KOPT-K1 (cell line): ENCODE measurements around the gene FOXL3.

ENCODE experiments used
- H3K27ac ChIP-seq: fragments of 200-600 bp; sonication (generic); 2 replicates; pipeline ENCODE4 v1.5.1; 2016; ENCODE audit warnings: antibody characterized with exemption, mild to moderate bottlenecking, low read depth, low read length; ENCODE audit not compliant: poor library complexity, severe bottlenecking
- H3K36me3 ChIP-seq: fragments of 200-600 bp; sonication (generic); 2 replicates; pipeline ENCODE4 v1.5.1; 2017; ENCODE audit warnings: antibody characterized with exemption, mild to moderate bottlenecking, low read length, moderate library complexity; ENCODE audit not compliant: insufficient read depth
- H3K9me3 ChIP-seq: fragments of 200-600 bp; sonication (generic); 2 replicates; pipeline ENCODE4 v1.5.1; 2017; ENCODE audit warnings: antibody characterized with exemption, low read length, mild to moderate bottlenecking; ENCODE audit not compliant: insufficient read depth, poor library complexity, severe bottlenecking

Gene FOXL3

DNA sequence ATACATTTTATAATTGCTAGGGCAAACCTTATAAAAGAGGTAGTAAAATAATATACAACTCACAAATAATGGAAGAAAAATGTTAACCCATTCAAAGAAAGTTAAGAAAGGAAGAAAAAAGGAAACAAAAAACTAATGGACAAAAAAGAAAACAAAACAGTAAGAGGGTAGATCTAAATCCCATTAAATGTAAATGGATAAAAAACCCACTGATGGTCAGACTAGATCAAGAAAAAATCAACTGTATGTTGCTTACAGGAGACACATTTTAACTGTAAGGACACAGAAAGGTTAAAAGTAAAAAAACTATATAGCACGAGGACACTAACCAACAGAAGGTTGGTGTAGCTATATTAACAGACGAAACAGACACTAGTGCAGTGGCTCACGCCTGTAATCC lies 18.0 kb downstream of the FOXL3 start:
- H3K27ac ChIP-seq, result no peak overlapping the region
- no peaks in the 10 kb centered on the region for H3K36me3 ChIP-seq
- no peaks in the 10 kb centered on the region for H3K9me3 ChIP-seq

DNA sequence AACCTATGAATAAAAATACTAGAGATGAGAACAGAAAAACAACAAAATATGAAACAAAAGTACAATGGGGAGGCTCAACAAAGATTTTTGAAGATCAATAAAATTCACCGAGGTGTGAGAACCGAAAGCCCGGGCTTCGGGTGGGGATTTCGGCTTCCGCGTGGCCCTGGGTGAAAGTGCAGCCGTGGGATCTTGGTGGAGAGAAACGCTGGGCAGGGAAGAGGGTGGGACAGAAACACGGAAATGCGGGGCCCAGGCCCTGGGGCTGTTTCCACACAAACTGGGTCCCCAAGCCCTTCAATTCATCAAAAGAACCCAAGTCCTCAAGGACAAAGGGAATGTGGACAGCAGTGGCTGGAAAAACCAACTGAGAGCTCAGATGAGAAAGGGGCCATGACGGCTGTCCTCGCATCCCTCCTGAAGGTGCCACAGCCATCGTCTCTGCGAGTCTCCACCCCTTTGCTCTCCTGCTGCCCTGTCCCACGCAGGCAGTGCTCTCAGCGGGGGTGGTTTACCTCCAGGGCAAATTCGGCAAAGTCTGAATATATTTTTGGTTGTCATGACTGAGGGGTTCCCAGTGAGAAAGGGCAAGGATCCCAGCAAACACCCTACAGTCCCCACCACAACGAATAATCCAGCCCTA lies 19.7 kb downstream of the FOXL3 start:
- Histone ChIP-seq H3K9me3 (no peaks in the 10 kb centered on the region), H3K36me3 (no peaks in the 10 kb centered on the region), H3K27ac (no peak overlapping the region)

DNA sequence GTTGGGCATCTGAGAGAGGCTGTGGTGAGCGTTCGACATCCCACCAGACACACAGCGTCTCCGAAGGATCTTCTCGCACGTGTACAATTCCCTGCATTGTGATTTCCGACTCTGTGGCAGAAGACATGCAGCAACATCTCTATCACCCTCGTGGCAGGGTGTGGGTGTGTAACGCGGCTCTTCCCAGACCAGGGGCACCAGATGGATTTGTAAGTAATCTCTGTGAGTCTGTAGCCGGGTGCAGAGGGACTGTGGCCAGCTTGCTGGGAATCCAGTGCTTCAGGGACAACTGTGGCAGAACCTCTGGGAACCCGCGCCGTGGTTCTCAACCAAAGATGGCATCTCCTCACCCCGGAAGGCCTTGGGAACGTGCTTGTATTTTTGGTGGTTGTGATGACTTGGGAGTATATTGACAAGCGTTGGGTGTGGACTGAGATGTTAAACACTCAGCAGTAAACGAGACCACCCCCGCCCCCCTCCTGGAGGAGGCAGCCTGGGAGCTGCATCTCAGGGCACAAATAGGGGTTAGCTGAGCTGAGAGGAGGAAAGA lies 21.2 kb downstream of the FOXL3 start:
- H3K36me3 ChIP-seq, result no peaks in the 10 kb centered on the region
- no peaks in the 10 kb centered on the region for H3K9me3 ChIP-seq
- H3K27ac ChIP-seq, result no peak overlapping the region

- Histone ChIP-seq H3K9me3 (no peaks in the 10 kb centered on the region), H3K36me3 (no peaks in the 10 kb centered on the region), H3K27ac (no peak overlapping the region)
Measured at GRCh38 chr7:311796-312195, 21.8 kb downstream of the FOXL3 start.

GRCh38 chr7:312424-312823 lies 22.5 kb downstream of the FOXL3 start:
- H3K9me3 ChIP-seq, result no peaks in the 10 kb centered on the region
- H3K27ac ChIP-seq, result no peak overlapping the region
- no peaks in the 10 kb centered on the region for H3K36me3 ChIP-seq

- Histone ChIP-seq H3K9me3 (no peaks in the 10 kb centered on the region), H3K36me3 (no peaks in the 10 kb centered on the region), H3K27ac (no peak overlapping the region)
Measured at GRCh38 chr7:314853-315252, 24.9 kb downstream of the FOXL3 start.

GRCh38 chr7:315516-316265 lies 25.7 kb downstream of the FOXL3 start:
- Histone ChIP-seq H3K27ac (no peak overlapping the region), H3K36me3 (no peaks in the 10 kb centered on the region), H3K9me3 (no peaks in the 10 kb centered on the region)

DNA sequence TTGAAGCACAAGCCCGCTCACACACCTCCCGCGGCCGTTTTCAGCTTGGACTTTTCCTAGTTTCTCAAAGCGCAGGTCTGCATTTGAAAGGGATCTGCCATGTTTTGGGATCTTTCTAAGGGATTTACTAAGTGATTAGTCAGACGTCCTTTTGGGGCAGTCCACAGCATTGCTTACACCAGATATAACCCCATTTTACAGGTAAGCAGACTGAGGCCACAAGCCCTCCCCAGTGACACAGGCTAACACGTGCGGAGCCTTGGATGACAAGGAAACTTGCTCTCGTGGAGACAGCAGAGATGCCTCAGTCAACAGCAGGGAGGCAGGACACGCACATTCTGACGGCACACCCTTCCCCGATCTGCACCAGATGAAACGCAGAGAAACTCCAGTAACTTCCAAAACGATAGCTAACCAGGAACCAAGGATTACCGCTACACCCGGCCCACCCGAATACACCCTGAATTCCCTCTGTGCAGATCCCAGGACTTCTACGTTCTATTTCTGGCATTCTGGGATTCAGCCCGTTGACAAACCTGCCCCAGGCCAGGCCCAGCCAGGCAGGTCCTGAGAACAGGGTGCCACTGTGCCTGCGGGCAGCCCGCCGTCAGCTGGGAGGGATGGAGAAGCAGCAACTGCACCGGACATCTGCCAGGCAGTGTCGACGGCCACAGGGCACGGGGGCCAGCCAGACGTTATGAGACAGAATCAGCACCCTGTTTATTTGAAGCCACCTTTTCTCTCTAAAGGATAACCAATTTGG lies 27.9 kb downstream of the FOXL3 start:
- Histone ChIP-seq H3K9me3 (no peaks in the 10 kb centered on the region), H3K27ac (no peak overlapping the region), H3K36me3 (no peaks in the 10 kb centered on the region)

DNA sequence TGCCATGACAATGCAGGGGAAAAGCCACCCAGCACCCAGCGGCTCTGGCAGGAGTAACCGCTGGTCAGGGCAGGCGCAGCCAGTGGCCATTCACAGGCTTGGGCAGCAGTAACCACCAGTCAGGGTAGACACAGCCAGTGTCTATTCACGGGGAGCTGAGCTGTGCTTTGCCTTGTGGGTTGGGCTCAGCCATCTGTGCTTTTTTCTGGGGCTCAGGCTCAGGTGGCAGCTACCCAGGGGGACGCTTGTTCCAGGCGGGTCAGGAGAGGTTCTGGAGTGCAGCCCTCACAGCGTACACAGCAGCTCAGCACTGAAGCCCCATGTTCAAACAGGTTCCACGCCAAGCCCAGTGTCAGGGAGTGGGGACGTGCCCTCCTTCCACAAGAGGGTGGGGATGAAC lies 28.5 kb downstream of the FOXL3 start:
- Histone ChIP-seq H3K36me3 (no peaks in the 10 kb centered on the region), H3K27ac (no peak overlapping the region), H3K9me3 (no peaks in the 10 kb centered on the region)

DNA sequence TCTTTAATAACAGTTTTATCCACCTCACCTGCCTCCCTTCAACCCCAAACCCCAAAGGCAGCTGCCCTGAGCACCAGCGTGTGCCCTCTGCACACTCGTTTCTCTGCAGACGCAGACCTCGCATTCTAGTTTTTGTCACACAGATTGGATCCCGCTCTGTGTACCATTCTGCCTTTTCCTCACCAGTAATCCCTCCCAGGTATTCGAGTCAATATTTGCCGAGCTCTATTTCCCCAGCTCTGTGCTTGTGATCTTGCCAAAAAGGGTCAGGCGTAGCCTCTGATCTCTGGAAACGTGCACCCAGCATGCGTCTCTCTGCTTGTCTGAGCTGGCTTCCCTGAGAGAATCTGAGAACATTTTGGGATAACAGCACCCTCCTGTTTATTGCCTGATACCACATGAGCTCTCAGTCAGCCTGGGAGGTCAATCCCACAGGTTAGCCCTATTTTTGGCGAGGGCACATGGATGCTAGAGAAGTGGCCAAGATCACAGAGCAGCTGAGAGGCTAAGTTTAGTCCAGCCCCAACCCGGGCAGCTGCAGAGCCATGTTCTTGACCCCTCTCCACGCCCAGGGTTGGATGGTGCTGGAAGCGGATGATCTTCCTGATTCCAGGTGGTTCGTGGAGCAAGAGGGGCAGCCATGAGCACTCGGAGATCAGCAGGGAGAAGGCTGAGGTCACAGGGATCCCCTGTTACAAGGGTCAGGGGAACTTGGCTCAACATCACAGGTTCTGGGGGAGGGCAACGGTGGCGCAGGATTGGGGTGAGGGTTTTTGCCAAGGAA lies 29.1 kb downstream of the FOXL3 start:
- H3K36me3 ChIP-seq, result no peaks in the 10 kb centered on the region
- H3K27ac ChIP-seq, result no peak overlapping the region
- H3K9me3 ChIP-seq, result no peaks in the 10 kb centered on the region

GRCh38 chr7:320297-320696 lies 30.3 kb downstream of the FOXL3 start:
- no peak overlapping the region for H3K27ac ChIP-seq
- H3K36me3 ChIP-seq, result no peaks in the 10 kb centered on the region
- no peaks in the 10 kb centered on the region for H3K9me3 ChIP-seq

DNA sequence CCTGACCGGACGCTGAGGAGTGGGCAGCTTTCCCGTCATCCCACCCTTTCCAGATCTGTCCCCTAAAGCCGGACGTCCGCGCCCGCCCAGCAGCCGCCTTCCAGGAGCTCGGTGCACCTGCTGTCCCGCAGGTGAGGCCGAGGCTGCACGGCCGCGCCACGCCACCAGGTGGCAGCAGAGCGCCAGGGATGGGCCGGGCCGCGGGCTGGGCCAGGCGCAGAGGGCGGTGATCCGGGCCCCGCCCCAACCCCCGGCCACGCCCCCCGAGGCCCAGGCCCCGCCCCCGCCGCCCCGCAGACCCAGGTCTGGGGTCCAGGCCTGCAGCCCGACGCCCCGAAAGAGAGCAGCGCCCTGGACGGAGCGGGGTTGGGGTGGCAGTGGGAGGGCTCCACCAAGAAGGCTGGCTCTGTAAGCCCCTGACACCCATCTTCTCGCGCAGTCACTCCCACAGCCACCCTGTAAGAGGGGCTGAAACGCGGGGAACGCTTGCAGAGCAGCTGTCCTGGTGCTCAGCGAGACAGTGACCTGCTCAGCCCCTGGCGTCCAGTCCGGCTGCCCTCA lies 32.2 kb downstream of the FOXL3 start:
- no peaks in the 10 kb centered on the region for H3K36me3 ChIP-seq
- H3K27ac ChIP-seq, result no peak overlapping the region
- H3K9me3 ChIP-seq, result peaks cover 5% of the 10 kb centered on the region

DNA sequence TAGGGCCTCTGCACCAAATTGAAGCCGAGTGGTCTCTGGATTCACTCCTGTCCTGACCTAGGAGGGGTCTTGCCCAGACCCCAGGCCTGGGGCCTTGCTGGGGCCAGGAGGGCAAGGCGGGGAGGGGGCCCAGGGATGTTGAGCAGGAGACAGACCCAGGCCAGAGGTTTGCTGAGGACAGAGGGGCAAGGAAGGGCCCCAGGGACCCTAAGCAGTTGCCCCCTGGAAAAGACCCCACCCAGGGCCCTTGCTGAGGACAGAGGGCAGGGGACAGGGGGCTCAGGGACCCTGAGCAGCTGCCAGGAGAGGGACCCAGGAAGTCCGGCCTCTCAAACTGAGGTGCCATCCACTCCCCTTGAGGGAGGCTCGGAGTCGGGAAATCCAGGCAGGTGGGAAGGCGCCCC lies 32.7 kb downstream of the FOXL3 start:
- peaks cover 5% of the 10 kb centered on the region for H3K9me3 ChIP-seq
- H3K27ac ChIP-seq, result no peak overlapping the region
- H3K36me3 ChIP-seq, result no peaks in the 10 kb centered on the region

- no peaks in the 10 kb centered on the region for H3K36me3 ChIP-seq
- H3K9me3 ChIP-seq, result peaks cover 5% of the 10 kb centered on the region
- H3K27ac ChIP-seq, result no peak overlapping the region
Measured at GRCh38 chr7:323410-323809, 33.4 kb downstream of the FOXL3 start.
